CD4-positive, alpha-beta T cell treated with Interleukin-21 for 1 hour (primary cell): ENCODE data around the gene SIT1.

ENCODE experiments used
- DNase-seq: peaks from one replicate; pipeline ENCODE4 v3.0.0-alpha.2; 2020

The SIT1 gene

GRCh38 chr9:35604578-35605350 is 46.0 kb downstream of the SIT1 start, which contains the start of gene TESK1:
Gene TESK1 (plus strand): TSS chr9:35605262. CDS start chr9:35605620, 358 bp downstream.
- DNase-seq: peak; percentile 85

GRCh38 chr9:35603986-35604577 is 46.6 kb downstream of the SIT1 start:
- peak; percentile 100 for DNase-seq

GRCh38 chr9:35603506-35603985 is 47.2 kb downstream of the SIT1 start:
- DNase-seq: no peak

- no peak for DNase-seq
Measured at GRCh38 chr9:35599763-35600604, 50.7 kb downstream of the SIT1 start.
